T47D (cell line): ENCODE data around the gene PTRH1.

ENCODE experiments used
- DNase-seq, 2 experiments: peaks; one replicate each; pipeline versions ENCODE4 v3.0.0 to v3.0.0-alpha.2; 2011 to 2012; ENCODE audit warnings: low read depth in 1 of 2, low spot score in 1 of 2
- JUND ChIP-seq: IDR thresholded peaks from 2 replicates; pipeline ENCODE4 v1.6.1; 2012; ENCODE audit warnings: low read depth
- in situ Hi-C: cut with HindIII; loops from 2 replicates; pipeline ENCODE4 v1.10.0; 2016; ENCODE audit warnings: low sequenced_read_pairs, low pct_unique_long_range_greater_than_20kb

Gene PTRH1

DNA sequence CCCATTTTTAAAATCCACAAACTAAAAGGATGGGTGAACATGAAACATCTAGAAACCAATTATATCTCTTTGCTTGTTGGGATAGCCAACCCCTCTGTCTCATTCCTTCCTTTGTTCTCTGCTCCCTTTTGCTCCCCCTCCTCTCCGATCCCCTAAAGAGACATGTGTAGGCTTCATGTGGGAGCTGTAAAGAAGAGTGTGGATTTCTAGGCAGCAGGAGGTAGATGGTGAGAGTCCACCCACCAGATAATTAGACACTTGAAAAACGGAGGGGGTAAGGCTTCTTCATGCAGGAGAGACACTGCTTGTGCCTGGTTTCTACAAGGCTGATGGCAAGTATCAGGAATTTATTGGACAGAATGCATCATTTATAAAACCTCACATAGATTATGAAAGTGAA lies 36.0 kb downstream of the PTRH1 start:
- no peak for DNase-seq
- no peak for TF ChIP-seq JUND
- in situ Hi-C loops: no loop called here

DNA sequence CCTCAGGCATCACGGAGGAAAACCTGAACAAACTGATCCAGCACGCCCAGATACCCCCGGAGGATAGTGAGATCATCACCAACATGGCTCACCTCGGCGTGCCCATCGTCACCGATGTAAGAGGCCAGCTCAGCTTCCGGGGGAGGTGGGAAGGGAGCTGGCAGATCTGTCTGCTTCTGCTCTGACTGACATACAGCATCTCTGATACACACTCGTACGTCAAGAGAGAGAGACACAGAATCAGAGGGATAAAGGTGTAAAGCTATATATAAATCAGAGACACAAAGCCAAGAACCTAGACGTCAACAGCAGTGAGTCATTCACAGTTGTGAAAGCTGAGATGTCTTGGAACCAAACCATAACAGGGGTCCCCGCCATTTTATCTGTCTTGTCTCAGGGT lies 38.8 kb downstream of the PTRH1 start:
- TF ChIP-seq JUND: no peak
- in situ Hi-C loops: no loop called here
- no peak for DNase-seq

DNA sequence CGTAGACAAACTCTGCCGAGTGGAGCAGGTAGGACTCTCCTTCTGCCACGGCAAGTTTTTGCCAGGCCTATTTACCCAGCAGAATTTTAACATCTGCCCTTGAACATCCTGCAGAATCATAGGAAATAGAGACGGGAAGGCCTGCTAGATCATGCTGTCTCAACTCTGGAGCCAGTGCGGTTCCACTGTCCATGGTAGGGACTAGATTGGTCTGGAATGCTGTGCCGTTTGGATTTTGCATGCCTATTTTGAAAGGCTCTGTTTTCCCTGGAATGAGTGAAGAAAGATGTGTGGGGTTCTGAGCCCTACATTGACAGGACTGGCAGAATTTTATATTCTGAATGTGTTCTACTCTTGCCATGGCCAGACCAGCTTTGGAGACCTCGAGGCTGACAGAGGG lies 42.2 kb downstream of the PTRH1 start:
- in situ Hi-C loops: no loop called here
- TF ChIP-seq JUND: no peak
- no peak for DNase-seq

DNA sequence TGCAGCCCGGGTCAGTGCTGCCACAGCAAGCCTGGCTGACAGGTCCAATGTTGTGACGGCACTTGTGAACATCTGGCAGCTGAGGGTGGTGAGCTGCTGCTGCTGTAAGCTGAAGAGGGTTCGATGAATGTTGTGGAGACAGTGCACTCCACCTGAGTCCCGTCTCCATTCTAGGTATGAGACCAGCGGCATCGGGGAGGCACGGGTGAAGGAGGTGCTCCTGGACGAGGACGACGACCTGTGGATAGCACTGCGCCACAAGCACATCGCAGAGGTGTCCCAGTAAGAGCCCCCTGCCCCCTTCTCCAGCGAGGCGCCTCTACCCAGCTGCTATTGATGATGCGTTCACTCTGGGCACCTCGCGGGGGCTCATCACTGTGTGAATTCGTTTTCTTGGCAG lies 47.6 kb downstream of the PTRH1 start:
- no peak for DNase-seq
- no peak for TF ChIP-seq JUND
- in situ Hi-C loops: no loop called here

DNA sequence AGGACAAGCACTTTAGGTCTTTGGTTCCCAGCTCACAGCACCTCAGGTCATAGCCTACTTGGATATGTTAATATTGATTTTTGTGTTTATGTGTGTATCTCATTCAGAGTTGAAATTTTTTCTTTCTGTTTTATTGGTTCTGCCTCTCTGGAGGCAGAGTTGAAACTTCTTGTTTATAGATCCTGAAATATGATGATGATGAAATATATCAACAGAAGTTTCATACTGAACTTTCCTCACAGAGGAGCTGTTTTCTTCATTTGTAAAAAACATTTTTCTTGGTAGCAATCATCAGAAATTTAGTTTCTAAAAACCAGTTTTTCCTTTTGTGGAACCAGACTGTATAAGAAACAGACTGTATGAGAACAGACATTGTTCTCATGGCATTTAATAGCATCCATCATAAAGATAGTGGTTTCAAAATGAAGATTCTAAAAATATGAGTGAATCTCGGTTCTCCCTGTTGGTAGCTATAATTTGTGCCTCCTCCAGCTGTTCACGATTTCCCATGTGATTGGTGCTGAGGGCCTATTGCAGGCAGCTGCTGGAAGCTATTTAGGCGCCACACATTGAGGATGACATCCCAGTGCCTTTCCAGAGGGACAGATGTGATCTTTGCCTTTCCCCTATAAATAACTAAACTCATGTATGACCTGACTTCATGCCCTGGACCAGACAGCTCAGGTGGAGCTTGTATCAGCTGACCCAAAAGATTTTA lies 48.2 kb downstream of the PTRH1 start:
- DNase-seq: no peak
- in situ Hi-C loops: no loop called here

DNA sequence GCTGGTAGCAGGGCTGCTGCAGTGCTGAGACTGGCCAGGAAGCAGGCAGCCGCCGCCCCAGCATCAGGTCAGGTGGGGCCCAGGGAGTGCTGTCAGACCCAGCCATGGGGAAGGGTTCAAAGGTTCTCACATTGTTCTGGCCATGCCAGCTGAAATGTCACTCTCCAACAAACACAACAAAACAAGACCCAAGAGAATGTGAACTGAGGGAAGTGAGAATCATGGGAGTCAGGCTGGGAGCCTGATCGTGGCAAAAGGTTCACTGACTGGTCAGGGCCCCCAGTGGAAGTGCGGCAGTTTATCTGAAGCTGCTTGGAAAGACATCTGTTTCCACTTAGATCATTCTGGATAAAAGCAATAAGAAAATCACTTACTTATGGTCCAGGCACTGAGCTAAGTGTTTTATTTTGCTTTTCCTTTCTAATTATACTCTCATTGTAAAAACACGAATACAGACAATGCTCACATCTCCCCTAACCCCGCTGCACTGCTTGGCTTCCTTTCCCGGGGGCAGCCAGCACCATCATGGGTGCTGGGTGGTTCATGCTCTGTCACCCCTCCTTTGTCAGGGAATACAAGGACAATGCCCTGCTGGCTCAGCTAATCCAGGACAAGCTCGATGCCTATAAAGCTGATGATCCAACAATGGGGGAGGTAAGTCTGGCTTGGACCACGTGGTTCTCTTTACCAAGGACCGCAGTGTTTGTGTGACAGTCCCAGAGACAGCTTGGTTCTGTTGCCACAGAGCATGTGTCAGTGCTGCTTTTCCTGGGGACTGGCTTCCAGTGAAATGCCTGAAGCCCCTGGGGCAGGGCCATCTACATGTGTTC lies 50.6 kb downstream of the PTRH1 start:
- no peak for DNase-seq
- no peak for TF ChIP-seq JUND
- in situ Hi-C loops: no loop called here

More for the DNA sequence above, 48.2 kb downstream of the PTRH1 start:
- no peak for TF ChIP-seq JUND

DNA sequence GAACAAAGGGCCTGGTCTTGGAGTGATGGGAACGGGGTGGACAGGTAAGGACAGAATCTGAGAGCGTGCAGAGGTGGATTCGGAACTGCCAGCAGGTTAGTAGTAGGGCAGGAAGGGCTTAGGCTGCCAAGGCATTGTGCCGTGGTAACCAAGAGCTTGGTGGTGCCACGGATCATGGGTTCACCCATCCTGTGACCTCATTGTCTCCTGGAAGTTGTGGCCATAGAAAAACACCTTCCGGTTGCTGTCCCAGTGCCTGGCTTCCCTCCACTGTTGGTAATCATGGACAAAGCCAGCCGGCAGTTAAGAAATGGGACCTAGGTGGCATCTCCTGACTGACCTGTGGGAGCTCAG lies 51.2 kb downstream of the PTRH1 start:
- in situ Hi-C loops: no loop called here
- no peak for TF ChIP-seq JUND
- no peak for DNase-seq
